Gastroesophageal sphincter (tissue), 3 donors: ENCODE results near the gene MYH7.

Experiments
- CTCF ChIP-seq, 4 experiments: fragments of 200-600 bp in 2 of 4; fragments of 450-650 bp in 2 of 4; sonication (generic) in 1 of 4; IDR thresholded peaks; one replicate each; pipeline ENCODE4 v1.5.1; 2017 to 2019; ENCODE audit warnings: antibody characterized with exemption in 4 of 4, mild to moderate bottlenecking in 2 of 4, moderate library complexity in 2 of 4
- POLR2AphosphoS5 ChIP-seq: sonication (generic); formaldehyde crosslinking; IDR thresholded peaks from one replicate; pipeline ENCODE4 v1.6.1; 2017; ENCODE audit warnings: antibody characterized with exemption

GRCh38 chr14:23392613-23393012 lies 42.8 kb downstream of the MYH7 start:
- TF ChIP-seq CTCF (IDR thresholded peaks at IDR 0.05) (no peak), POLR2AphosphoS5 (no peak)
